Measurements from ENCODE around the gene NCOA4.

The NCOA4 gene

DNA sequence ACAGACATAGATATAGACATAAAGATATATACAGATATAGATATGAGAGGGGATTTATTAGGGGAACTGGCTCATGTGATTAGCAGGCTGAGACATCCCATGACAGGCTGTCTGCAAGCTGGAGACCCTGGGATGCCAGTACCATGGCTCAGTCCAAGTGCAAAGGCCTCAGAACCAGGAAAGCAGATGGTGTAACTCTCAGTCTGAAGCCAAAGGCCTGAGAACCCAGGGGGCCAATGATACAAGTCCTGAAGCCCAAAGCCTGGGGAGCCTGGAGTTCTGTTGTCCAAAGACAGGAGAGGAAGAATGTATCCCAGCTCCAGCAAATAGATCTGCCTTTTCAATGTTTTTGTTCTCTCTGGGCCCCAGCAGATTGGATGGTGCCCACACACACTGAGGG is 5.5 kb downstream of the NCOA4 start:
- no peak for TF ChIP-seq JUND (IDR thresholded peaks at IDR 0.05; ENCODE audit: low read depth)
- no peak for DNase-seq (ENCODE audit: low read depth in 1 of 2, low spot score in 1 of 2)
- in situ Hi-C loops (cut with HindIII; ENCODE audit: low pct_unique_long_range_greater_than_20kb, low sequenced_read_pairs), result no loop called here

DNA sequence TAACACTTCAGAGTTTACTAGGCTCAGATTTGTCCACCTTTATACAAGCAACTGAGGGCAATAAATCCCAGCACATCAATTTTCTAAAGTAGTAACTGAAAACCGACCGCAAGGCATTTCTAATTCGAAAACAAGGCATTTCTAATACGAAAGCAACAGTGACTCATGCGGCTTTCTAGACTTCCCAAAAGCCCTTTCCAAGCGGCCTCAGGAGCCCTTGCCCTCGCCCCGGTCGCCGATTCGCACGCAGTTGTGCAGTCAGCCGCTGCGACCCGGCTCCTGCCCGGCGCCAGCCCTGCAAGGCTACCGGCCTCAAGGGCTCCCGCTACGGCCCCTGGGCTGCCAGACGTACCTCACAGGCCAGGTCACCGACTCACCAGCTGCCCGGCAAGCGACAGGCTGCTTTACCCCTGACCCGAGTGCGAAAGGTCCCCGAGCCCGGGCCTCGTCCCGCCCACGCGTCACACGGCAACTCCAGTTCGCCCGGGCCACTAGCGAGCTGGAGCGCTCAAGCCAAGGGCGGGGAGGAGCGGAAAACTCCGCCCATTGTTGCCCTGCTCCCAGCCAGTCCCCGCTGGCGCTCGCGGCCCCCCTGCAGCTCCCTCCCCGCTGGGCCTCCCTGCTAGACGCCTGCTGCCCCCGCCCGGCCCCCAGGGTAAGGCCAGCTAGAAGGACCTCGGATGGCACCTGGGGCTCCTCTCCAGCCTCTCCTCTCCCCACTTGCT is 7.3 kb downstream of the NCOA4 start:
- TF ChIP-seq JUND (IDR thresholded peaks at IDR 0.05; ENCODE audit: low read depth), result no peak
- in situ Hi-C loops (cut with HindIII; ENCODE audit: low pct_unique_long_range_greater_than_20kb, low sequenced_read_pairs), result no loop called here
- peak; percentile 87 to 92 for DNase-seq (ENCODE audit: low read depth in 1 of 2, low spot score in 1 of 2)

DNA sequence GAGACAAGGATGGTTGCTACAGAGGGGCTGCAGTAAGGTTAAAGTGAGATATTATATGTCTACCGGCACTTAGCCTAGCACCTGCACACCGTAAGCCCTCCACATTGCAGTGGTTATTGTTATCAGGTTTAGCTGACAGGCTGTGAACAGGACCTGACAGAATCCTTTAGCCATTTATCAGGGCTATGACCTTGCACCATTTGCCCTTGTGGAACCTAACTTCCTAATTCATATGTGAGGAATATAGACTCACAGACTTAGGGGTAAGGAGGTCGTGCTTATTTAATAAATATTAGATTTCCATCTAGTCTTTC is 10.1 kb downstream of the NCOA4 start:
- in situ Hi-C loops (cut with HindIII; ENCODE audit: low pct_unique_long_range_greater_than_20kb, low sequenced_read_pairs), result no loop called here
- DNase-seq (ENCODE audit: low read depth in 1 of 2, low spot score in 1 of 2), result no peak
- TF ChIP-seq JUND (IDR thresholded peaks at IDR 0.05; ENCODE audit: low read depth), result no peak

DNA sequence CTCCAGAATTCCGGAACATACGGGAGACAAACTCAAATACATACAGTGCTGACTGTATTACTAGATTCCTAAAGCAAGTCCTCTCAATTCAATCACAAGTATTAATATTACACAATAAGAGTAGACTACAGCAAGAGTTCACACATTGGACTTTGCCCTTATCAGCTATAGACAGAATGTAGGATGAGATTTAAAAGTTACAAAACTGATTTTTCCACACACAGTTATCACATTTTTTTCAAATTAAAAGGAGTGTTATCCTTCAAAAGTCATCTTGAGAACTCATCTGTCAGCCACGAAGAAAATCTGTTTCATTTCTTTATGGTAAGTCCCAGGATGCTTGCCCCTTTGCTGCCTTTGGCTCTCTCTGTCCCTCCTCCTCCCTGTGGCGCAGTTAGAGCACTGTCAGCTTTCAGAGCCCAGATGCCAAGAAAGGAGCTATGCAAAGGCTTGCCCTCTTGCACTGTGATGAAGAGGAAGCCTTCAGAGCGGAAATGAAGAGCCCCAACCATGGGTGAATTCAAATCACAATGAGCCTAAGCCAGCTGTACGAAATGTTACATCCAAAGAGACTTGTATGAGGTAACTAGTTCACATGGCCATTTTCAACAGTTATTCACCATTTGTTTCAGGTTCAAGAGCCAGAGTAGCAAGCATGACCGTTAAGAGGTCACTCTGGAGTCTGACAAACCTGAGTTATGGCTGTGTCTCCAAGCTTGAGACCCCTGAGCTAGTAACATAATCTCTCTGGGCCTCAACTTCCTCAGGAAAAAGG is 10.7 kb downstream of the NCOA4 start:
- DNase-seq (ENCODE audit: low read depth in 1 of 2, low spot score in 1 of 2), result no peak
- TF ChIP-seq JUND (IDR thresholded peaks at IDR 0.05; ENCODE audit: low read depth), result no peak
- in situ Hi-C loops (cut with HindIII; ENCODE audit: low pct_unique_long_range_greater_than_20kb, low sequenced_read_pairs), result no loop called here

DNA sequence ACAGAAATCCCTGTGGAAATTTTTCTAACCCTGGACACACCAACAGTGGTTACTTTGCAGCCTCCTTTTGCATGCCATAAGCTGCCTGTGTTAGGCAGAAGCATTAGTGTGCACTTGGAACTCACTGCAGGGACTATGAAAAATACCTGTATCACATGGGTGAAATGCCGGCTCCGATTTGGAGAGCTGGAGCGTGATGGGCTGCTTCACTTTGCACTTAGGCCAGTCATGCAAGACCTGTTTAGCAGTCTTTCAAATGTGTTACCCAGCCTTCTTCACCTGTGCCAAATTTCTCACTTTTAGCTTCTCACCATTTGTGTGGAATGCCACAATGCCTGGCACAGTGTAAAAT is 11.3 kb downstream of the NCOA4 start:
- no peak for TF ChIP-seq JUND (IDR thresholded peaks at IDR 0.05; ENCODE audit: low read depth)
- in situ Hi-C loops (cut with HindIII; ENCODE audit: low pct_unique_long_range_greater_than_20kb, low sequenced_read_pairs), result no loop called here
- peak in 1 of 2 experiments; percentile 58 for DNase-seq (ENCODE audit: low read depth in 1 of 2, low spot score in 1 of 2)

DNA sequence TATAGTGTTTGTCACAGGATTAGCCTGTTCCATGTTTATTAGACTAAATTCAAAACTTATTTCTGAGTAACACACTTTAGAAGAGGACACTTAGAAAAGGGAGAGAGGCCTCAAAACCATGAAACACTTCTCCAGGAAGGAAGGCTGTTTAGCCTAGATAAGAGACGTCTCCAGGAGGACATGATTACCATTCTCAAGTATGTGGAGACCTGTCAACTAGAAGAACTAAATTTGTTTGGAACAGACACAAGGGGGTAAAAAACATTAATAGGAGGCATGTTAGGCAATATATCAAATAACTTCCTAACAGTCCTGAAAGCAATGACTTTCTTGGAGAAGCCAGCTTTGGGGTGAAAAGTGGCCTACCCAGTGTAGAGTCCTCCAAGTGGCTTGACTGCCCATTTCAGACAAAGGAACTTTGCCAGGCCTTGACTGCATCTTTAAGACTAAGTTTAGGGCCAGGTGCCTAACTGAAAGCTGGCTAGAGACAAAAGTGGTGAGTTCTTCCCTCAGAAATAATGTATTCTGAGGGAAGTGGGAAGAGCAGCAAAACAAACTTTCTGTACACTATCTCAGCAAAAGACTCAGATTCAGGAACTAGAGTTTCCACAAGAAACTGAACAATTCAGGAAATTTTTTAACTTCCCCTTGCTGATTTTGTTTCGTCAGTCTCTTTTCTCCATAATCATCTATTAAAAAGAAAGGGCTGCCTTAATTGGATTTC is 11.8 kb downstream of the NCOA4 start:
- no peak for TF ChIP-seq JUND (IDR thresholded peaks at IDR 0.05; ENCODE audit: low read depth)
- DNase-seq (ENCODE audit: low read depth in 1 of 2, low spot score in 1 of 2), result no peak
- in situ Hi-C loops (cut with HindIII; ENCODE audit: low pct_unique_long_range_greater_than_20kb, low sequenced_read_pairs), result no loop called here

DNA sequence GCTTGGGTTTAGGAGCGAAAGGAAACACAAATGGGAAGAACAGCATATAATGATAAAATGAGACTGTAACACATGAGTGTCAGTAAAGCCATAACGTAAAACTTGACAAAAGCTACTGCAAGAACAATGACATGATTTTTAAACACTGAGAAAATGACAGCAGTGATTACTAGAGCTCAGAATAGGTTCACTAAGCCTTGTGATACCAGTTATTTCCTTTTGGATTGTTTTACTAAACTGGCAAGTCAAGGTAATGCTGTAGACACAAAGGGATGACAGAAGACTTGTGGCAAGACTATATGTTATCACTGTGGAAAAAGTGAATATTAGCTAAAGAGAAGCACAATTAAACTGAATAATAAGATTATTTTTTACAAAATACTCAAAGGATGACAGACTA is 12.7 kb downstream of the NCOA4 start:
- in situ Hi-C loops (cut with HindIII; ENCODE audit: low pct_unique_long_range_greater_than_20kb, low sequenced_read_pairs), result no loop called here
- no peak for TF ChIP-seq JUND (IDR thresholded peaks at IDR 0.05; ENCODE audit: low read depth)
- DNase-seq (ENCODE audit: low read depth in 1 of 2, low spot score in 1 of 2), result no peak

DNA sequence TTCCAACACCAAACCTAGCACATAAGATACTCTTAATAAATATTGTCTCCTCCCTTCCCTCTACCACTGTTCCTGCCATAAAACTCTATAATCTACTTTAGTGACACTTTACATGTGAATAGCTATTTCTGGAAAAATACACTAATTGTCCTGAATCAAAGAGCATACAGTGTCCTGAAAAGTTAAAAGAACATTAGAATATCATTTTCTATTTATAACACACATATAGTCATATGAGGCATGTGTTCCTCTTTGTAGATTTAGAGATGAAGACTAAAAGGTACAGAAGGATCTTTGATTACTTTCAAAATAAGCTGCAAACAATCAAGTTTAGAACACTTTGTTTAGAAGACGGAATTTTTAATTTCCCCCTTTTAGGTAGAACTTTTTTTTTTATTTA is 13.6 kb downstream of the NCOA4 start:
- in situ Hi-C loops (cut with HindIII; ENCODE audit: low pct_unique_long_range_greater_than_20kb, low sequenced_read_pairs), result no loop called here
- no peak for TF ChIP-seq JUND (IDR thresholded peaks at IDR 0.05; ENCODE audit: low read depth)
- DNase-seq (ENCODE audit: low read depth in 1 of 2, low spot score in 1 of 2), result no peak

DNA sequence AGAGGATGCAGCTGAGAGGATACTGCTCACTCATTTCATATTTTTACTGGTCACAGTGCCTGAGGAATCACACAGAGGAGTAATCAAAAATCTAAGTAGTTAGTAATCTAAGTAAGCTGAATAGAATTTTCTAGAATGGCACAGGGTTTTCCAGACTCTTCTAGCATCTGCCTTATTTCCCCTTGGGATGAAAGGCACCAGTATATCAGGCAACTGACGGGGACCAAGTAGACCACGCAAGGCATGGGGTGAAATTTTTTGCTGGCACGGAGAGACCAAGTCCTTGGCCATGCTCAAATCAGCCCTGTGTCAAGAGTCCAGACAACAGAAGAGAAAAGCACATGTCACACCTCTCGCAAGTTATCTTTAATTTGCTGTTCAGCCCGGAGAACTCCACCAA is 14.2 kb downstream of the NCOA4 start:
- no peak for DNase-seq (ENCODE audit: low read depth in 1 of 2, low spot score in 1 of 2)
- TF ChIP-seq JUND (IDR thresholded peaks at IDR 0.05; ENCODE audit: low read depth), result no peak
- in situ Hi-C loops (cut with HindIII; ENCODE audit: low pct_unique_long_range_greater_than_20kb, low sequenced_read_pairs), result no loop called here

DNA sequence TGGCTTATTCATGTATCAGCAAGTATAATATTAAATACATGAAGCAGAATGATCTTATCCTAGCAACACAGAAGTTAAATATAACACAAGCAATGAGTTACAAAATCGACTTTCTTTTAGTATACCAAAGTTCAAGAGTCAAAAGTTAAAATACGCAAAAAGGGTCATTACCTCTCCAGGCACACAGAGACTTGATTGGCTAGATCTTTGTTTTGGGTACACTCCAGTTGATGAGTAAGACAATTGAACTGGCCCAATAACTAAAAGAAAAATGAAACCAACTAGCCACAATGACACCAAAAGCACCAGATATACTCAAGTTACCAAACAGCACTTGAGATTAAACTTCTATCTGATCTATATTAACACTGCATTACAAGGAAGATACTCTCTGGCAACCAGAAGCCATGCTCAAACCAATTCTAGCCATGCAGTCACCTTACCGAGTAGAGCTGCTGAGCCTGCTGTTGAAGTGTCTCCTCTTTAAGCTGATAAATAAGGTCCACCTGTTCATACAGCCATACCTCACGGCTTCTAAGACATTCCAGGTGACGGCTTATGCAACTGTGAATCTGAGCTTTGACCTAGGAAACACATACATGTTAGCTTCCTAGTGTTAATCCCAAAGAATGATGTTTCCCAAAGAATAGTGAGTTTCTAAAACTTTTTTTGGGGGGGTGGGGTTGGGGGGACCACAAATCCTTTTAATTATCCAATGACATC is 15.6 kb downstream of the NCOA4 start:
- in situ Hi-C loops (cut with HindIII; ENCODE audit: low pct_unique_long_range_greater_than_20kb, low sequenced_read_pairs), result no loop called here
- no peak for TF ChIP-seq JUND (IDR thresholded peaks at IDR 0.05; ENCODE audit: low read depth)
- no peak for DNase-seq (ENCODE audit: low read depth in 1 of 2, low spot score in 1 of 2)

DNA sequence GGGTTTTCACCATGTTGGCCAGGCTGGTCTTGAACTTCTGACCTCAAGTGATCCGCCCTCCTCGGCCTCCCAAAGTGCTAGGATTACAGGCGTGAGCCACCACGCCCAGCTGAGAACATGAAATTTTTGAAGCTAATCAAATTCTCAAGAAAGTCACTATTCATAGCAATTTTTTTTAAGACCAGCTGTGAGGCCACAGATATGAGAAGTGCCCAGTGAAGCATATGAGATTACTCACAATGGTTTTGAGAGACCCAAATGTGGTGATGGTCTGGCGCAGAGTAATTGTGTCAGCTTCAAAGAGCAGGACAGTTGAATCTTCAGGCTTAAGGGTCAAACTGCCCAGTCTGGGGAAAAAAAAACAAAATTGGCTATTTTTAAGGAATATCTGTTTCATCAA is 16.2 kb downstream of the NCOA4 start:
- DNase-seq (ENCODE audit: low read depth in 1 of 2, low spot score in 1 of 2), result no peak
- in situ Hi-C loops (cut with HindIII; ENCODE audit: low pct_unique_long_range_greater_than_20kb, low sequenced_read_pairs), result no loop called here
- TF ChIP-seq JUND (IDR thresholded peaks at IDR 0.05; ENCODE audit: low read depth), result no peak

DNA sequence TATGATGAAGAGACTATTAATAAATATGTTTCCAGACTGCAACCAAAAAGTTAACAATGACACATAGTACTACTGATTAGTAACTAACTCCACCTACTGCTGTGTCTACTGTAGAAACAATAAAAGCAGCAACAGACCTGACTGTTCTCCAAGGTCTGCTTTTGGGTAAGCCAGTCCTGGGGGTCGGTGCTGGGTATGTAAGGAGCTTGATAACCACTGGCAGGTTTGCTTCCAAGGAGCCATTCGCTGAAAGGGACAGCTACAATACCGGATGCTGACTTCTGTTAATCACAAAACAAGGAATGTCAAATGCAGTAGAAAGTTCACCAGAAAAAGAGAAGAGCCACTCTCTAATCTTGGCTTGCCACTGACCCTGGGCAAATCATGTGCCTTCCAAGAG is 17.7 kb downstream of the NCOA4 start:
- no peak for TF ChIP-seq JUND (IDR thresholded peaks at IDR 0.05; ENCODE audit: low read depth)
- in situ Hi-C loops (cut with HindIII; ENCODE audit: low pct_unique_long_range_greater_than_20kb, low sequenced_read_pairs), result no loop called here
- no peak for DNase-seq (ENCODE audit: low read depth in 1 of 2, low spot score in 1 of 2)

DNA sequence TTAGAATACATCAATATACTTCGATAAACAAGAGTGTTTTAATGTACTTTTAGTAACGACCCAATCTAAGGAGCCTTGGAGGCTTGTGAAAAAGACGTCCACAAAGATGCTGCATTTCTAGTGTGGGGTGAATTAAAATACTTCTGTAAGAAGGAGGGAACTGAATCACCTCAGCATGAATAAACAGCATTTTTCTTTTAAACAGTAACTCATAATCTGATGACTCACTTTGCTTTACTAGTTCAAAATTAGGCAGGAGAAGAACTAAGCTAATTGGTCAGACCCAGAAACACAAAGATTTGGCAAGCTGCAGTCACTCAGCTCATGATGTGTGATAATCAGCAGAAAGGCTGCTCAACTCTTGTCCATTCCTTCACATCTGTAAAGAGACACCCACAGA is 24.2 kb downstream of the NCOA4 start:
- TF ChIP-seq JUND (IDR thresholded peaks at IDR 0.05; ENCODE audit: low read depth), result no peak
- in situ Hi-C loops (cut with HindIII; ENCODE audit: low pct_unique_long_range_greater_than_20kb, low sequenced_read_pairs), result no loop called here
- no peak for DNase-seq (ENCODE audit: low read depth in 1 of 2, low spot score in 1 of 2)

Data from T47D (cell line).